Natural killer cell (primary cell): ENCODE data around the gene SLC4A11. TPM values are rescaled to one million over a fixed set of nuclear protein-coding genes. Genes with fewer than 3 reads are reported as not detected.
"Not testable (repeated sequence)": the region's sequence is repeated elsewhere in the genome, so short reads cannot be mapped to it uniquely, and the experiment has no call there.

Experiments used
- ATAC-seq, 3 donors: fragments of 150-1000 bp in 2 of 3; fragments of 200-7000 bp in 1 of 3; cut with Tn5 transposase; 1 replicate in 1 of 3; 2 replicates in 2 of 3; pipeline ENCODE4 v1.10.0; 2021; ENCODE audit warnings: mild to moderate bottlenecking in 2 of 3, moderate library complexity in 2 of 3
- DNase-seq, 2 donors: peaks; one replicate each; pipeline versions ENCODE4 v3.0.0 to v3.0.0-alpha.2; 2013 to 2021; ENCODE audit warnings: mixed read lengths in 1 of 2
- H3K27ac ChIP-seq: one replicate; pipeline ENCODE4 v1.5.1; 2013; ENCODE audit warnings: mild to moderate bottlenecking, low read length
- H3K27me3 ChIP-seq: one replicate; pipeline ENCODE4 v1.6.1; 2013; ENCODE audit warnings: low read length; ENCODE audit not compliant: control insufficient read depth, insufficient read depth
- H3K36me3 ChIP-seq: one replicate; pipeline ENCODE4 v1.6.1; 2013; ENCODE audit warnings: low read length; ENCODE audit not compliant: control insufficient read depth, insufficient read depth
- H3K4me1 ChIP-seq: one replicate; pipeline ENCODE4 v1.6.1; 2013; ENCODE audit warnings: low read length; ENCODE audit not compliant: control insufficient read depth, insufficient read depth
- H3K4me3 ChIP-seq: one replicate; pipeline ENCODE4 v1.5.1; 2013; ENCODE audit warnings: low read length
- H3K9me3 ChIP-seq: one replicate; pipeline ENCODE4 v1.6.1; 2013; ENCODE audit warnings: low read length; ENCODE audit not compliant: control insufficient read depth, insufficient read depth
- H3K27ac Mint-ChIP-seq, 2 donors: one replicate each; pipeline ENCODE4 v1.8.0; 2022; ENCODE audit warnings: mild to moderate bottlenecking in 2 of 2, mixed read lengths in 2 of 2, moderate library complexity in 1 of 2
- H3K27me3 Mint-ChIP-seq, 2 donors: one replicate each; pipeline ENCODE4 v1.8.0; 2022; ENCODE audit warnings: low read depth in 2 of 2, mixed read lengths in 2 of 2
- H3K36me3 Mint-ChIP-seq: one replicate; pipeline ENCODE4 v1.8.0; 2022; ENCODE audit warnings: mixed read lengths
- H3K4me1 Mint-ChIP-seq, 2 donors: one replicate each; pipeline ENCODE4 v1.8.0; 2022; ENCODE audit warnings: mixed read lengths in 2 of 2
- H3K4me3 Mint-ChIP-seq: one replicate; pipeline ENCODE4 v1.8.0; 2022; ENCODE audit warnings: mild to moderate bottlenecking, moderate library complexity, mixed read lengths
- H3K9me3 Mint-ChIP-seq, 2 donors: one replicate each; pipeline ENCODE4 v1.8.0; 2022; ENCODE audit warnings: mixed read lengths in 2 of 2
- WGBS: methylation state at CpG from one replicate; pipeline ENCODE4 v1.1.7; 2013; ENCODE audit warnings: missing lambda C conversion rate; ENCODE audit not compliant: insufficient coverage; 5-methylcytosine and 5-hydroxymethylcytosine counted together
- intact Hi-C: fragments of 100-400 bp; cut with micrococcal nuclease; formaldehyde crosslinking; loops from one replicate; pipeline ENCODE4 v1.14.2; 2022
- total RNA-seq, 4 donors: library from RNA; stranded (reverse); fragments of 120-200 nt in 1 of 4; gene quantifications; one replicate each; pipeline versions ENCODE4 v1.2.3 to v1.2.4, GENCODE V29; 2013 to 2022
- TF ChIP-seq, protein P1 (sequence below): fragments of 200-600 bp; IDR thresholded peaks from one replicate; pipeline ENCODE4 v1.8.0; 2022; ENCODE audit warnings: antibody characterized with exemption

Gene SLC4A11
- total RNA-seq, 3 donors from 2014 or later (not counting 1 experiment from before 2014, with no cell fraction given) = 0.31 to 0.68 (median 0.32) TPM

DNA sequence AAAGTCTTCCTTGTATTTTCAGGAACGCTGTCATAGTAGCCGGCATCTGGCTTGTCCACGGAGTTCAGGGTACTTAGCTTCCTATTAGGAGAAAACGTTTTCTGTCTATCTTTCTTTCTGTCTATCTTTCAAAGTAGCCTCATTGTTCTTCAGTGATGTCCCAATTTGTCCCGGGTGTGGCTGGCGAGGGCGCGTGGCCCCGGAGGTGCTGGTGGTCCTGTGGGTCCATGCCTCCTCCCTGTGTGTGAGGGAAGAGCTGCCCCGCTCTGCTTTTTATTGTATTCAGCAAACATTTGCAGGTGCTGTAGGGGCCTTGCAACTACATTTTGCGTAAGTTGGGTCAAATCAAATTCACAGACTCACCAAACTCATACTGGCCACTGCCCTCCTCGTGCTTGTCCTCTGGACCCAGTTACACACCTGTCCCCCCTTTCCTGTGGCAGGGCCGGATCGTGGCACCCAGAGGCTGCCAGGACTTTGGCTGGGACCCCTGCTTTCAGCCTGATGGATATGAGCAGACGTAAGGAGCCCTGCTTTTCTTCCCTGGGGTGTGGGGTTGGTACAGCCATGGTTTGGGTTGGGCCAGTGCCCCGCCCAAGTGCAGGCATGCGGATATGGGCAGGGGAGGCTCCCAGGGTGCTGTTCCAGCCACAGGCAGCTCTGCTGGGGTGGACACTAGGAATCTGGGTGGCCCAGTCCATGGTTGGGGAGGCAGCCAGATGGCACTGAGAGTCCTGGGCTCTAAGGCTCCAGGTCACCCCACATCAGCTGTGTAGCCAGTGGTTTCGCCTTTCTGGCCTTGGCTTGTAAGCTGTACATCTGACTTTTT, 17.4 kb downstream of the SLC4A11 start:
- Histone ChIP-seq H3K27me3 (no peaks in the 10 kb centered on the region), H3K9me3 (no peaks in the 10 kb centered on the region), H3K27ac (no peak overlapping the region), H3K36me3 (peaks cover 19% of the 10 kb centered on the region), H3K4me3 (no peak overlapping the region), H3K4me1 (peaks cover 22% of the 10 kb centered on the region)
- no peaks in the 10 kb centered on the region for H3K9me3 Mint-ChIP-seq
- 94% methylated on average over 18 of the region's 18 CpGs for WGBS
- no peaks in the 10 kb centered on the region for H3K4me1 Mint-ChIP-seq
- intact Hi-C loops = no loop called here
- no peak overlapping the region for H3K4me3 Mint-ChIP-seq
- DNase-seq (no peak), ATAC-seq (no peak)
- H3K36me3 Mint-ChIP-seq = peaks cover 9% of the 10 kb centered on the region
- no peaks in the 10 kb centered on the region for H3K27me3 Mint-ChIP-seq
- H3K27ac Mint-ChIP-seq = no peak overlapping the region
- TF ChIP-seq, protein P1, sequence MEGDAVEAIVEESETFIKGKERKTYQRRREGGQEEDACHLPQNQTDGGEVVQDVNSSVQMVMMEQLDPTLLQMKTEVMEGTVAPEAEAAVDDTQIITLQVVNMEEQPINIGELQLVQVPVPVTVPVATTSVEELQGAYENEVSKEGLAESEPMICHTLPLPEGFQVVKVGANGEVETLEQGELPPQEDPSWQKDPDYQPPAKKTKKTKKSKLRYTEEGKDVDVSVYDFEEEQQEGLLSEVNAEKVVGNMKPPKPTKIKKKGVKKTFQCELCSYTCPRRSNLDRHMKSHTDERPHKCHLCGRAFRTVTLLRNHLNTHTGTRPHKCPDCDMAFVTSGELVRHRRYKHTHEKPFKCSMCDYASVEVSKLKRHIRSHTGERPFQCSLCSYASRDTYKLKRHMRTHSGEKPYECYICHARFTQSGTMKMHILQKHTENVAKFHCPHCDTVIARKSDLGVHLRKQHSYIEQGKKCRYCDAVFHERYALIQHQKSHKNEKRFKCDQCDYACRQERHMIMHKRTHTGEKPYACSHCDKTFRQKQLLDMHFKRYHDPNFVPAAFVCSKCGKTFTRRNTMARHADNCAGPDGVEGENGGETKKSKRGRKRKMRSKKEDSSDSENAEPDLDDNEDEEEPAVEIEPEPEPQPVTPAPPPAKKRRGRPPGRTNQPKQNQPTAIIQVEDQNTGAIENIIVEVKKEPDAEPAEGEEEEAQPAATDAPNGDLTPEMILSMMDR = no peak

DNA sequence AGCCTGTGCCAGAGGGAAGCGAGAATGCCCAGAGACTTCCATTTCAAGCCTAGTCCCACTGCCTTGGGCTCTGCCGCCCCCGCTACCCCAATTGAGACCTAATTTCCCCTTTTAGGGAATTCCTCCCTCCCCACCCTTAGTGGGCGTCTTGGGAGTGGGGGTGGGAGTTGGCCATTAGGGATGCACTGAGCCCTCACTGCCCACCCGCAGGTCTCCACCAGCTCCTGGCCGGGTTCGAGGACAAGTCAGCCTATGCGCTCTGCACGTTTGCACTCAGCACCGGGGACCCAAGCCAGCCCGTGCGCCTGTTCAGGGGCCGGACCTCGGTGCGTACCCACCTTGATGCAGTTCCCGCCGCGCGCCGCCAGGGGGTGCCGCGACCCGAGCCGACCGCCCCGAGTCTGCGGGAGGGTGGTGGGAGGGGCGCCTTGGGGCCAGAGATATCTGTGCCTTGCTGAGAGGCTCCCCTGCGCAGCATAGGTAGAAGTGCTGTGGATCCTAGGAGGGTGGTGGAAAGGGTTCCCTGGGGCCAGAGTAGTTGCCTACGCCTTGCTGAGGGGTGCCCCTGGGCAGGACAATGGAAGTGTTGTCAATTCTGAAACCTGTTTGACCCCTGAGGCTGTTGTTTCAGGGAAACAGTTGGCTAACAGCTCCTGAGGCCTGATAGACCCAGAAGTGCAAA, 20.5 kb downstream of the SLC4A11 start:
- peaks cover 0 to 3% of the 10 kb centered on the region in 2 donors for H3K4me1 Mint-ChIP-seq
- no peaks in the 10 kb centered on the region for H3K27me3 Mint-ChIP-seq
- Histone ChIP-seq H3K27ac (no peak overlapping the region), H3K27me3 (no peaks in the 10 kb centered on the region), H3K36me3 (peaks cover 30% of the 10 kb centered on the region), H3K4me1 (peaks cover 20% of the 10 kb centered on the region), H3K4me3 (no peak overlapping the region), H3K9me3 (no peaks in the 10 kb centered on the region)
- H3K36me3 Mint-ChIP-seq = peaks cover 9% of the 10 kb centered on the region
- DNase-seq (peak; percentile 66 to 78), ATAC-seq (peak; percentile 87 to 99 (median 94))
- no peak overlapping the region for H3K4me3 Mint-ChIP-seq
- H3K9me3 Mint-ChIP-seq = no peaks in the 10 kb centered on the region
- 28% methylated on average over 28 of the region's 30 CpGs for WGBS
- H3K27ac Mint-ChIP-seq = no peak overlapping the region
- TF ChIP-seq, protein P1 = peak; percentile 87
- intact Hi-C loops = no loop called here

DNA sequence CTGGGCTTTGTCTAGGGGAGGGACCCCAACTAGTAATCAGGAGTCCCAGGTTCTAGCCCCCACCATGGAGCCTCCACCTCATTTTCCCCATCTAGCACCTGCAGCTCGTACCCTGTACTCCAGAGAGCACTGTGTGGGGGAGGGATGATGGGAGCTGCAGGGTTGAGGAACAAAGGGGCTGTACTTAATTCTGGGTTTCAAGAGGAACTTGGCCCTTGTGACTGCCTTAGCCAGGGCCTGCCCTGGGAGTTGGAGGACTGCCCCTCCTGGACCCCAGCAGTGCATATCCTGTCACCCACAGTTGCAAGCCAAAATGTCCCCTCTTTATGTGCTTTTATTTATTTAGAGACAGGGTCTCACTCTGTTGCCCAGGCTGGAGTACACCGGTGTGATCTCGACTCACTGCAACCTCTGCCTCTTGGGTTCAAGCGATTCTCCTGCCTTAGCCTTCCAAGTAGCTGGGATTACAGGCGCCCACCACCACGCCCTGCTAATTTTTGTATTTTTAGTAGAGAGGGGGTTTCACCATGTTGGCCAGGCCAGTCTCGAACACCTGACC, 23.6 kb downstream of the SLC4A11 start:
- DNase-seq, H3K27me3 ChIP-seq, H3K9me3 Mint-ChIP-seq, H3K4me3 ChIP-seq, H3K27ac Mint-ChIP-seq, H3K27me3 Mint-ChIP-seq, H3K4me3 Mint-ChIP-seq, H3K27ac ChIP-seq, H3K9me3 ChIP-seq, H3K36me3 Mint-ChIP-seq, ATAC-seq, intact Hi-C loops: not testable (repeated sequence)
- H3K4me1 Mint-ChIP-seq = peaks cover under 1 to 16% of the 10 kb centered on the region in 2 donors
- H3K4me1 ChIP-seq = peaks cover 10% of the 10 kb centered on the region
- WGBS = 96% methylated on average over 5 of the region's 7 CpGs
- H3K36me3 ChIP-seq = peaks cover 24% of the 10 kb centered on the region

DNA sequence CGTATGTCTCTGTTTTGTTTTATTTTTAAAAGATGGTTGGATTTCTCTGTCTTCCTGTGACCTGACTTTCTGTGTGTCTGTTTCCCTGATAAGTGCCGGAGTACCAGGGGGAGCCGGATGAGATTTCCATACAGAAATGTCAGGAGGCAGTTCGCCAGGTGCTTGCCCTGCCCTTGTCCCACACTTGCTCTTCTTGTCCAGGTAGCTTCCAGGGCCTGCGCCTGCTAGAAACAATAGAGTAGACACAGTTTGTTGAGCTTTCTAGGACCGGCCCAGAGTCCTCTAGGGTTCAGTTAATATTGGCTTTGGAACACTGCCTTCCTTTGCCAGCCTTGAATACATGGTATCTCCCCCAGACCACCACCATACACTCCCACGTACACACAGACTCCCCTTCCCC, 25.8 kb downstream of the SLC4A11 start:
- peaks cover 19% of the 10 kb centered on the region for H3K36me3 ChIP-seq
- WGBS = 98% methylated on average over 7 of the region's 7 CpGs
- Mint-ChIP-seq H3K27me3 (no peaks in the 10 kb centered on the region), H3K36me3 (no peaks in the 10 kb centered on the region), H3K4me1 (peaks cover 17 to 38% of the 10 kb centered on the region in 2 donors), H3K27ac (no peak overlapping the region), H3K9me3 (no peaks in the 10 kb centered on the region), H3K4me3 (no peak overlapping the region)
- H3K27ac ChIP-seq = no peak overlapping the region
- no peaks in the 10 kb centered on the region for H3K9me3 ChIP-seq
- TF ChIP-seq, protein P1 = no peak
- intact Hi-C loops = no loop called here
- ATAC-seq (no peak), DNase-seq (no peak)
- H3K4me3 ChIP-seq = no peak overlapping the region
- H3K4me1 ChIP-seq = peaks cover 20% of the 10 kb centered on the region
- H3K27me3 ChIP-seq = no peaks in the 10 kb centered on the region
